B cell (primary cell): Measurements from ENCODE around the gene FIGNL2.

Source experiments
- EZH2 ChIP-seq: IDR thresholded peaks from 2 replicates; pipeline ENCODE4 v1.6.1; 2012; ENCODE audit warnings: borderline replicate concordance, low read depth, mild to moderate bottlenecking, moderate library complexity, low read length; ENCODE audit not compliant: insufficient read depth, poor library complexity, severe bottlenecking
- TF ChIP-seq, protein P1 (sequence below): fragments of 200-600 bp; IDR thresholded peaks from one replicate; pipeline ENCODE4 v1.8.0; 2022; ENCODE audit warnings: antibody characterized with exemption, mild to moderate bottlenecking

DNA sequence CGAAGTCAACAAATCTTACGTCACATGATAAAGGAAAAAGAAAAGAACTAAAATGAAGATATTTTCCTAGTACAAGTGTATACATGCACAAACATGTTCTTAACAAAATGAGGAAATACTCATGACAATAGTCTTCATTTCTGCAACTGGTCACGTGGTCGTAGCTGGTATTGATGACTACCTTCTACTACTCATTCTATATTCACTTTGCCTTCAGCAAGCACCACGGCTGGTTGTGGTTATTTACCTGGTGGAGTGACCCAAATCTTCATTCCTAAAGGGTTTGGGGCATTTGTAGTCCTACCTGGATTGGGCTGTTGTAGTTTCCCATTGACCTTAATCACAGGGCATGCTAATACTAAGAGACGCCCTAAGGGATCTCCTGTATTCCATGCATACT, 51.2 kb downstream of the FIGNL2 start:
- TF ChIP-seq, protein P1, sequence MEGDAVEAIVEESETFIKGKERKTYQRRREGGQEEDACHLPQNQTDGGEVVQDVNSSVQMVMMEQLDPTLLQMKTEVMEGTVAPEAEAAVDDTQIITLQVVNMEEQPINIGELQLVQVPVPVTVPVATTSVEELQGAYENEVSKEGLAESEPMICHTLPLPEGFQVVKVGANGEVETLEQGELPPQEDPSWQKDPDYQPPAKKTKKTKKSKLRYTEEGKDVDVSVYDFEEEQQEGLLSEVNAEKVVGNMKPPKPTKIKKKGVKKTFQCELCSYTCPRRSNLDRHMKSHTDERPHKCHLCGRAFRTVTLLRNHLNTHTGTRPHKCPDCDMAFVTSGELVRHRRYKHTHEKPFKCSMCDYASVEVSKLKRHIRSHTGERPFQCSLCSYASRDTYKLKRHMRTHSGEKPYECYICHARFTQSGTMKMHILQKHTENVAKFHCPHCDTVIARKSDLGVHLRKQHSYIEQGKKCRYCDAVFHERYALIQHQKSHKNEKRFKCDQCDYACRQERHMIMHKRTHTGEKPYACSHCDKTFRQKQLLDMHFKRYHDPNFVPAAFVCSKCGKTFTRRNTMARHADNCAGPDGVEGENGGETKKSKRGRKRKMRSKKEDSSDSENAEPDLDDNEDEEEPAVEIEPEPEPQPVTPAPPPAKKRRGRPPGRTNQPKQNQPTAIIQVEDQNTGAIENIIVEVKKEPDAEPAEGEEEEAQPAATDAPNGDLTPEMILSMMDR, result no peak
- no peak for TF ChIP-seq EZH2
